ENCODE data around the gene CDH4. TPM values are rescaled to one million over a fixed set of nuclear protein-coding genes. Genes with fewer than 3 reads are reported as not detected.

The CDH4 gene
- total RNA-seq, 2 donors from 2014 or later, result 0.07 to 0.94 TPM

GRCh38 chr20:61652146-61652545 lies 400.1 kb downstream of the CDH4 start:
- no peaks in the 10 kb centered on the region for H3K36me3 ChIP-seq
- H3K4me1 ChIP-seq, result no peaks in the 10 kb centered on the region
- no peak overlapping the region for H3K4me3 ChIP-seq
- H3K27me3 ChIP-seq, result no peaks in the 10 kb centered on the region
- no peak for DNase-seq (ENCODE audit: low spot score)
- H3K9me3 ChIP-seq, result no peaks in the 10 kb centered on the region
- H3K27ac ChIP-seq, result no peak overlapping the region
- no peak for TF ChIP-seq CTCF (IDR thresholded peaks at IDR 0.05)

- no peak for DNase-seq (ENCODE audit: low spot score)
- Histone ChIP-seq H3K27me3 (no peaks in the 10 kb centered on the region), H3K4me3 (no peak overlapping the region), H3K9me3 (no peaks in the 10 kb centered on the region), H3K36me3 (no peaks in the 10 kb centered on the region), H3K4me1 (no peaks in the 10 kb centered on the region), H3K27ac (no peak overlapping the region)
- no peak for TF ChIP-seq CTCF (IDR thresholded peaks at IDR 0.05)
Measured at GRCh38 chr20:61654726-61655125, 402.7 kb downstream of the CDH4 start.

GRCh38 chr20:61655591-61655990 lies 403.5 kb downstream of the CDH4 start:
- no peaks in the 10 kb centered on the region for H3K9me3 ChIP-seq
- no peaks in the 10 kb centered on the region for H3K27me3 ChIP-seq
- no peak for DNase-seq (ENCODE audit: low spot score)
- H3K27ac ChIP-seq, result no peak overlapping the region
- H3K4me3 ChIP-seq, result no peak overlapping the region
- no peaks in the 10 kb centered on the region for H3K4me1 ChIP-seq
- no peaks in the 10 kb centered on the region for H3K36me3 ChIP-seq
- no peak for TF ChIP-seq CTCF (IDR thresholded peaks at IDR 0.05)

- TF ChIP-seq CTCF (IDR thresholded peaks at IDR 0.05), result no peak
- DNase-seq (ENCODE audit: low spot score), result no peak
- H3K36me3 ChIP-seq, result no peaks in the 10 kb centered on the region
- H3K4me3 ChIP-seq, result no peak overlapping the region
- H3K4me1 ChIP-seq, result no peaks in the 10 kb centered on the region
- H3K27ac ChIP-seq, result no peak overlapping the region
- no peaks in the 10 kb centered on the region for H3K27me3 ChIP-seq
- no peaks in the 10 kb centered on the region for H3K9me3 ChIP-seq
Measured at GRCh38 chr20:61656198-61656597, 404.1 kb downstream of the CDH4 start.

- TF ChIP-seq CTCF (IDR thresholded peaks at IDR 0.05), result no peak
- no peak for DNase-seq (ENCODE audit: low spot score)
- Histone ChIP-seq H3K36me3 (no peaks in the 10 kb centered on the region), H3K27ac (no peak overlapping the region), H3K27me3 (no peaks in the 10 kb centered on the region), H3K9me3 (no peaks in the 10 kb centered on the region), H3K4me1 (no peaks in the 10 kb centered on the region), H3K4me3 (no peak overlapping the region)
Measured at GRCh38 chr20:61657721-61658377, 405.8 kb downstream of the CDH4 start.

GRCh38 chr20:61658563-61658962 lies 406.5 kb downstream of the CDH4 start:
- Histone ChIP-seq H3K36me3 (no peaks in the 10 kb centered on the region), H3K4me3 (no peak overlapping the region), H3K27me3 (no peaks in the 10 kb centered on the region), H3K27ac (no peak overlapping the region), H3K4me1 (no peaks in the 10 kb centered on the region), H3K9me3 (no peaks in the 10 kb centered on the region)
- DNase-seq (ENCODE audit: low spot score), result no peak
- TF ChIP-seq CTCF (IDR thresholded peaks at IDR 0.05), result no peak
